IPS-15b (cell line): ENCODE data around the gene STUB1.
"Not testable (repeated sequence)": the region's sequence is repeated elsewhere in the genome, so short reads cannot be mapped to it uniquely, and the experiment has no call there.

Experiments
- H3K27me3 ChIP-seq: one replicate; pipeline ENCODE4 v1.6.1; 2013; ENCODE audit warnings: low read length; ENCODE audit not compliant: control insufficient read depth, insufficient read depth
- H3K36me3 ChIP-seq: one replicate; pipeline ENCODE4 v1.6.1; 2013; ENCODE audit warnings: low read length; ENCODE audit not compliant: control insufficient read depth, insufficient read depth
- H3K4me1 ChIP-seq: one replicate; pipeline ENCODE4 v1.6.1; 2013; ENCODE audit warnings: mild to moderate bottlenecking, low read length; ENCODE audit not compliant: control insufficient read depth, insufficient read depth
- H3K4me3 ChIP-seq: one replicate; pipeline ENCODE4 v1.5.1; 2013; ENCODE audit warnings: low read depth, low read length
- H3K9ac ChIP-seq: one replicate; pipeline ENCODE4 v1.6.1; 2013; ENCODE audit warnings: low read depth, mild to moderate bottlenecking, low read length
- H3K9me3 ChIP-seq: one replicate; pipeline ENCODE4 v1.6.1; 2013; ENCODE audit warnings: mild to moderate bottlenecking, low read length; ENCODE audit not compliant: control insufficient read depth, insufficient read depth

The STUB1 gene

GRCh38 chr16:707062-707538, 26.9 kb downstream of the STUB1 start:
- H3K9ac ChIP-seq: no peak overlapping the region
- no peaks in the 10 kb centered on the region for H3K4me1 ChIP-seq
- H3K36me3 ChIP-seq: no peaks in the 10 kb centered on the region
- no peaks in the 10 kb centered on the region for H3K9me3 ChIP-seq
- H3K27me3 ChIP-seq: peaks cover 59% of the 10 kb centered on the region
- peak overlapping the region; percentile 55 for H3K4me3 ChIP-seq

- Histone ChIP-seq H3K27me3 (peaks cover 50% of the 10 kb centered on the region), H3K9me3 (no peaks in the 10 kb centered on the region), H3K4me1 (no peaks in the 10 kb centered on the region), H3K9ac (no peak overlapping the region), H3K36me3 (no peaks in the 10 kb centered on the region), H3K4me3 (no peak overlapping the region)
Observed at GRCh38 chr16:708019-708418, 27.8 kb downstream of the STUB1 start.

GRCh38 chr16:708959-709358, 28.7 kb downstream of the STUB1 start:
- Histone ChIP-seq H3K4me3 (no peak overlapping the region), H3K36me3 (no peaks in the 10 kb centered on the region), H3K9ac (no peak overlapping the region), H3K4me1 (no peaks in the 10 kb centered on the region), H3K9me3 (no peaks in the 10 kb centered on the region), H3K27me3 (peaks cover 45% of the 10 kb centered on the region)

GRCh38 chr16:709566-710499, 29.6 kb downstream of the STUB1 start:
- Histone ChIP-seq H3K27me3 (peaks cover 38% of the 10 kb centered on the region), H3K9ac (no peak overlapping the region), H3K4me3 (no peak overlapping the region)

GRCh38 chr16:710500-711075, 30.4 kb downstream of the STUB1 start:
- H3K9ac ChIP-seq: no peak overlapping the region
- peaks cover 38% of the 10 kb centered on the region for H3K27me3 ChIP-seq
- H3K9me3 ChIP-seq: no peaks in the 10 kb centered on the region
- no peaks in the 10 kb centered on the region for H3K4me1 ChIP-seq
- H3K4me3 ChIP-seq: no peak overlapping the region
- no peaks in the 10 kb centered on the region for H3K36me3 ChIP-seq

More at GRCh38 chr16:709566-710499, 29.6 kb downstream of the STUB1 start:
- no peaks in the 10 kb centered on the region for H3K9me3 ChIP-seq
- no peaks in the 10 kb centered on the region for H3K4me1 ChIP-seq
- no peaks in the 10 kb centered on the region for H3K36me3 ChIP-seq

GRCh38 chr16:711084-711483, 30.9 kb downstream of the STUB1 start:
- Histone ChIP-seq H3K27me3 (peaks cover 41% of the 10 kb centered on the region), H3K4me1 (peaks cover 2% of the 10 kb centered on the region)

GRCh38 chr16:711548-712320, 31.5 kb downstream of the STUB1 start:
- Histone ChIP-seq H3K27me3 (peaks cover 40% of the 10 kb centered on the region), H3K9me3 (no peaks in the 10 kb centered on the region), H3K36me3 (no peaks in the 10 kb centered on the region), H3K4me1 (peaks cover 2% of the 10 kb centered on the region), H3K9ac (no peak overlapping the region), H3K4me3 (no peak overlapping the region)

More at GRCh38 chr16:711084-711483, 30.9 kb downstream of the STUB1 start:
- no peak overlapping the region for H3K4me3 ChIP-seq
- no peaks in the 10 kb centered on the region for H3K36me3 ChIP-seq
- H3K9me3 ChIP-seq: no peaks in the 10 kb centered on the region
- no peak overlapping the region for H3K9ac ChIP-seq

- H3K4me1 ChIP-seq: not testable (repeated sequence)
Observed at GRCh38 chr16:712740-713250, 32.6 kb downstream of the STUB1 start.

GRCh38 chr16:714079-714478, 33.9 kb downstream of the STUB1 start:
- H3K9ac ChIP-seq: no peak overlapping the region
- no peaks in the 10 kb centered on the region for H3K36me3 ChIP-seq
- peaks cover 17% of the 10 kb centered on the region for H3K27me3 ChIP-seq
- H3K4me1 ChIP-seq: peaks cover 2% of the 10 kb centered on the region
- no peaks in the 10 kb centered on the region for H3K9me3 ChIP-seq
- H3K4me3 ChIP-seq: peak overlapping the region; percentile 37

More at GRCh38 chr16:712740-713250, 32.6 kb downstream of the STUB1 start:
- not testable (repeated sequence) for H3K9me3 ChIP-seq, H3K9ac ChIP-seq, H3K4me3 ChIP-seq, H3K36me3 ChIP-seq
- peaks cover 30% of the 10 kb centered on the region for H3K27me3 ChIP-seq

GRCh38 chr16:714558-715476, 34.6 kb downstream of the STUB1 start, which contains the start of gene METRN:
TSS of gene METRN (plus strand) at chr16:715118. CDS start at chr16:715290, 172 bp downstream.
- peaks cover 2% of the 10 kb centered on the region for H3K4me1 ChIP-seq

More at GRCh38 chr16:714558-715476, 34.6 kb downstream of the STUB1 start, which contains the start of gene METRN:
- no peak within 1 kb of the TSS for H3K9ac ChIP-seq
- peaks cover 15% of the 10 kb centered on the region for H3K27me3 ChIP-seq
- no peaks in the 10 kb centered on the region for H3K9me3 ChIP-seq
- H3K4me3 ChIP-seq: peak within 1 kb of the TSS; percentile 55
- H3K36me3 ChIP-seq: no peaks in the 10 kb centered on the region
